GM12891 (cell line): Measurements from ENCODE around the gene EIF2D. TPM values are rescaled to one million over a fixed set of nuclear protein-coding genes. Genes with fewer than 3 reads are reported as not detected.

Experiments
- DNase-seq: peaks from one replicate; pipeline ENCODE4 v3.0.0; 2011; ENCODE audit warnings: low spot score; ENCODE audit not compliant: insufficient read length
- FAIRE-seq: peaks from 2 replicates; lab custom pipeline; 2011; peaks lifted over from hg19 to GRCh38; lab: Jason Lieb, UNC
- PAX5 ChIP-seq: IDR thresholded peaks from 2 replicates; pipeline ENCODE4 v1.6.1; 2011; ENCODE audit warnings: low read length, moderate library complexity, mild to moderate bottlenecking; ENCODE audit not compliant: insufficient read depth, severe bottlenecking
- POLR2A ChIP-seq: IDR thresholded peaks from 2 replicates; pipeline ENCODE4 v1.6.1; 2011; ENCODE audit warnings: low read depth, low read length, control low read depth
- POLR2AphosphoS5 ChIP-seq: IDR thresholded peaks from 2 replicates; pipeline ENCODE4 v1.6.1; 2011; ENCODE audit warnings: low read depth, low read length, control low read depth
- POU2F2 ChIP-seq: IDR thresholded peaks from 2 replicates; pipeline ENCODE4 v1.6.1; 2011; ENCODE audit warnings: low read depth, mild to moderate bottlenecking, control low read depth, low read length, moderate library complexity
- SPI1 ChIP-seq: IDR thresholded peaks from 2 replicates; pipeline ENCODE4 v1.6.1; 2011; ENCODE audit warnings: low read depth, low read length, control low read depth
- TAF1 ChIP-seq: IDR thresholded peaks from 2 replicates; pipeline ENCODE4 v1.6.1; 2011; ENCODE audit warnings: low read depth, low read length, control low read depth
- polyA plus RNA-seq: library from polyadenylated mRNA; unstranded; fragments of >200 nt; gene quantifications from one replicate; pipeline ENCODE4 v1.2.1, GENCODE V29; 2012; ENCODE audit warnings: low read depth, missing spikeins, inconsistent platforms; ENCODE audit not compliant: missing spikeins

EIF2D gene, protein sequence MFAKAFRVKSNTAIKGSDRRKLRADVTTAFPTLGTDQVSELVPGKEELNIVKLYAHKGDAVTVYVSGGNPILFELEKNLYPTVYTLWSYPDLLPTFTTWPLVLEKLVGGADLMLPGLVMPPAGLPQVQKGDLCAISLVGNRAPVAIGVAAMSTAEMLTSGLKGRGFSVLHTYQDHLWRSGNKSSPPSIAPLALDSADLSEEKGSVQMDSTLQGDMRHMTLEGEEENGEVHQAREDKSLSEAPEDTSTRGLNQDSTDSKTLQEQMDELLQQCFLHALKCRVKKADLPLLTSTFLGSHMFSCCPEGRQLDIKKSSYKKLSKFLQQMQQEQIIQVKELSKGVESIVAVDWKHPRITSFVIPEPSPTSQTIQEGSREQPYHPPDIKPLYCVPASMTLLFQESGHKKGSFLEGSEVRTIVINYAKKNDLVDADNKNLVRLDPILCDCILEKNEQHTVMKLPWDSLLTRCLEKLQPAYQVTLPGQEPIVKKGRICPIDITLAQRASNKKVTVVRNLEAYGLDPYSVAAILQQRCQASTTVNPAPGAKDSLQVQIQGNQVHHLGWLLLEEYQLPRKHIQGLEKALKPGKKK
- 84.7 TPM for polyA plus RNA-seq

DNA sequence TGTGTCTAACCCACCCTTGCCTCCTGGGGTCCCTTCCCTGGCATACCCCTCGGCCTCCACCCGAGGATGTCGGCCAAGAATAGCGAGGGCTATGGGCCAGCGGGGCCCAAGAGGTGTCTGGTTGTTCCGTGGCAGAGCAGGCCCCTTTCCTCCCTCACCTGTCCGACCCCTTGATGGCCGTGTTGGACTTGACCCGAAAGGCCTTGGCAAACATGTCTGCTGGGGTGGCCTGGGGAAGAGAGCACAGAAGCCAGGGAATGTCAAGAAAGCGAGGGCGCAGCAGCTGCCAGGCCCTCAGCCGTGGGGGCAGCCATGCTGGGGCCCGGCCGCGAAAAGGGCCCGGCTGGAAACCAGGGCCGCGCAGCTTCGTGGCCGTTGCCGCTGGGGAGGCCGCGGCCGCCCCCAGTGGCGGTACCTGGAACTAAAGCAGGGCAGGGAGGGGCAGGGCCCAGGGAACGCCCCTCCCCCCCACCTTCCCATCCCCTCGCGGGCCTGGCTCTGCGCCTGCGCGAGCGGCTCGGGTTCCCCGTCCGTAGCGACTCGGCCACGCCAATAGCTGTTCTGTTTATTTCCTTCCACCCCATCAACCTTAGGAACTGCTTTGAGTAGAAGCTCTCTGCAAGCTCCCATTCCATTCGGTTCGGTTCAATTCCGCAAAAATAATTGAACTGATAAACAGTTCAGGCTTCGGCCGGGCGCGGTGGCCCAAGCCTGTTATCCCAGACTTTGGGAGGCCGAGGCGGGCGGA lies at the start of gene EIF2D:
EIF2D (minus strand) TSS at position 337 of the 748 bp plus-strand sequence; CDS start at position 214, 123 bp downstream.
- FAIRE-seq (peak; percentile 95), DNase-seq (peak; percentile 98)

DNA sequence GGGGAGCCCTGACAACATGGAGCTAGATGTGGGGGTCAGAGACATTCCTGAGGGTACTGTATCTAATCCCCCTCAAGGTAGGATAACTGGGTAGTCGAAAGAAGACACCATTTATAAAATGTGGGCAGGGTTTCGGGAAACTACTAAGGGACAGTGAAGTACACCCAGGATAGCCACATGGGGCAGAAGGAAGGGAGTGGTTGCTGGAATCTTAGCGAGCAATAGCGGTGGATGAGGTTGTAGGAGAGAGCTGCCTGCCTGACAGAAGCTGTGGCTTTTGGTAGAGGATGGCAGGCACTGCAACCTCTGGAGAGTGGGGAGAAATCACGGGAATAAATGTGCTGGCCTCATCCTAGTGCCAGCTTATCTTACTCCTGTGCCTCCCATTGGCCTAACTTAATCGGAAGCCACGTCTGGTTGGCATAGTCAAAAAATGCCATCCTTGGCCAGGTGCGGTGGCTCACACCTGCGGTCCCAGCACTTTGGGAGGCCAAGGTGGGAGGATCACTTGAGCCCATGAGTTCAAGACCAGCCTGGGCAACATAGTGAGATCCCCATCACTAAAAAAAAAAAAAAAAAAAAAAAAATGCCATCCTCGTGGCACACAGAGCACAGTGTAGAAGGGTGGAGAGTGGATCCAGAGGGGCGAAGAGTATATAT lies 49.0 kb upstream of the EIF2D start:
- FAIRE-seq (no peak), DNase-seq (no peak)
- TF ChIP-seq TAF1 (no peak), POLR2AphosphoS5 (no peak), SPI1 (no peak), PAX5 (no peak), POLR2A (no peak), POU2F2 (no peak)

More for the DNA sequence above, at the start of gene EIF2D:
- no peak for TF ChIP-seq SPI1
- peak; percentile 71 for TF ChIP-seq PAX5
- TF ChIP-seq TAF1 = peak; percentile 99
- TF ChIP-seq POU2F2 = peak; percentile 92
- TF ChIP-seq POLR2AphosphoS5 = peak; percentile 91
- TF ChIP-seq POLR2A = peak; percentile 96

DNA sequence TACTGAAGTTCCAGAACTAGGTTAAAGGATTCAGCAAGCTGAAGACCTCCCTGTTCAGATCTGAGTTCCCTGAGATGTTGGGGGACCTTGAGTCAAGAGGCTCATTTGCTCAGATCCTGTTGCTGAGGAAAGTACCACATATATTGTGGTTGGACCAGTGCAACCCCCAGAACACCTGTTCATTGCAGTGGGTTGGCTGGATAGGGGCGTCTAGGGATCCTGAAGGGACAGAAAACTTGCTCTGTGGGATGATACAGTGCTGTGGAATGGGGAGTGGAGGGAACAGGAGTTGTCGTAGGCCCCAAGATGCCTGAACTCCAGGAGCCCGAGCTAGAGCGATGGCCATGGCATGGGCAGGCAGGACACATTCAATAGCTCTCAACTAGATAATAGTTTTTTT lies 47.9 kb upstream of the EIF2D start:
- FAIRE-seq (no peak), DNase-seq (no peak)
- no peak for TF ChIP-seq POLR2A
- TF ChIP-seq PAX5 = no peak
- no peak for TF ChIP-seq TAF1
- TF ChIP-seq POLR2AphosphoS5 = no peak
- TF ChIP-seq SPI1 = no peak
- TF ChIP-seq POU2F2 = no peak

DNA sequence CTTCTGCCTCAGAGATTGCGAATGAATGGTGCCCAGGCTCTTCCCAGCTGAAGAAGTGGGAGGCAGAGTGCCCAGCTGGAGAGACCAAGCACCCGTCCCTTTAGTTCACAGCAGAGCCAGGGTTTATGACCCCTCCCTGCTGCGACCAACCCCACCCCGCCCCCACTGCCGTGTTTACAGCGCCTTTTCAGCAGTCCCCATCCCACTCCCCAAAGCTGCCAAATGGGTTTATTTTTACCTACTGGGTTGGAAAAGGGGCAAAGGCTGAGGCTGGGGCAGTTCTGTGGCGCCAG lies 46.7 kb upstream of the EIF2D start:
- TF ChIP-seq POLR2A (no peak), TAF1 (no peak), POU2F2 (no peak), SPI1 (no peak), POLR2AphosphoS5 (no peak), PAX5 (no peak)
- DNase-seq (no peak), FAIRE-seq (no peak)

DNA sequence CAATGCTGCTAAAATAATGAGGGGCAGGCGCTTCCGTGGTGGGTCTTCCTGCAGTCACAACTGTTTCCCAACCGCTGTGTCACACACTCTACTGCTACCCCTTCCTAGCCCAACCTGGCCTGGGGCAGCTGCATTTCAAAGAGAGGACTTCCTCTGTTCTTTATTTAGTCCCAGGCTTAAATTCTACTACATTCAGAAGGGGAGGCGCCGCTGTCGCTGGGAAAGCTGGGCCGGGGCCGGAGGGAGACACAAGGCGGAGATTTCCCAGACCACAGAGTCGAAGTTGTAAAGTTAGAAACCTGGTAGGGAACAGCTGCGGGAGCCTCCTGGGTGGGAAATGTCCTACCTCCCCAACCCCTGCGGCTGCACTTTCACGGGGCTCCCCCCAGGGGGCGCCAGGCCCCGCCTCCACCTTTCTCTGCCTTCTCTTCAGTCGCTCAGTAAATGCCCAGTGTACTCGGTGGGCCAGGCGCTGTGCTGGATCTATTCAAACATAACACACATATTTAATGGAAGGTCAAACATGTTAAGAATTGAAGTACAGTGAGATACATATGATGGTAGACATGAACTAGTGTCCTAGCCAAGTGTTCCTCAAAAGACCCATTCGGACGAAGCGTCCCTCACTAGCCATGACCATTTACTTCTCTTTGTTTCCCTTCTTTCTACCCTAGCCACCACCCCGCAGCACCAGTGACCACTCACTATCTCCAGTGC lies 46.2 kb upstream of the EIF2D start:
- no peak for TF ChIP-seq POLR2A
- no peak for TF ChIP-seq POLR2AphosphoS5
- TF ChIP-seq PAX5 = no peak
- no peak for TF ChIP-seq TAF1
- no peak for TF ChIP-seq SPI1
- no peak for TF ChIP-seq POU2F2
- peak; percentile 80 for DNase-seq
- peak; percentile 78 for FAIRE-seq

DNA sequence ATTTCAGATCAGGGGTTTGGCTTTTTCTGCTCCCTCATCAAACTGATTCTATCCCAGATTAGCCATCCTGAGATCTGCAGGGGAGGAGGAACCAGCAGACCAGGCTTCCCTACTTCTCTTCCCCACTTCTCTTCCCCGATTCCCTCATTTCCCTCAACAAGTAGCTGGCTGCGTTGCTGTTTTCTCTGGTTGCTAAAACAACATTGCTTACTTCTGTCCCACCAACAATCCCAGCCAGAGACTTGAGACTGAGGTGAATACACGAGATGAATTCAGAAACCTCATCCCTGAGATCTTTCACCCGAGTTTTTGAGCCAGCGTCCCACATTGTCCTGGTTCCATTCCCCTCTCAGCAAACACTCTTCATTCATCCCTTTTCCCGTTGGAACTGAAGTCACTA lies 45.5 kb upstream of the EIF2D start:
- DNase-seq (no peak), FAIRE-seq (no peak)
- TF ChIP-seq TAF1 (no peak), SPI1 (no peak), POLR2A (no peak), POLR2AphosphoS5 (no peak), POU2F2 (no peak), PAX5 (no peak)

DNA sequence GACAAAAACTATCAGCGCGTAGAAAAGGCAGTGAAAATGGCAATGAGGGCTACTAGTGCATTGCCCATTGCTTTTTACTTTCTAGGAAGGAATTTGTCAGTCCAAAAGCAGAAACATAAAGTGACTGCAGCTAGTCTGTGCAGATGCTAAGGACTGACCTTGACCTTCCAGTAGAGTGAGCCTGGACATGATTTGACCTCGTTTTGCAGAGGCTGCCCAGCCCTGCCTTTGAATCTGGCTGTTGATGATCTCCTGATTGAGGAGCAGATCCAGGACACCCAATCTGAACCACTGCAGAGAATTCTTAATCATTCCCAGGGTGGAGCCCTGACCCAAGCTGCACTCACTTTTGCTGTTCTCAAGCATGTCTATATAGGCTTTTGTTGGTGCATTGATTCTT lies 44.7 kb upstream of the EIF2D start:
- TF ChIP-seq POLR2AphosphoS5 = no peak
- no peak for TF ChIP-seq TAF1
- TF ChIP-seq POU2F2 = no peak
- no peak for TF ChIP-seq POLR2A
- no peak for TF ChIP-seq PAX5
- FAIRE-seq = no peak
- DNase-seq = no peak

DNA sequence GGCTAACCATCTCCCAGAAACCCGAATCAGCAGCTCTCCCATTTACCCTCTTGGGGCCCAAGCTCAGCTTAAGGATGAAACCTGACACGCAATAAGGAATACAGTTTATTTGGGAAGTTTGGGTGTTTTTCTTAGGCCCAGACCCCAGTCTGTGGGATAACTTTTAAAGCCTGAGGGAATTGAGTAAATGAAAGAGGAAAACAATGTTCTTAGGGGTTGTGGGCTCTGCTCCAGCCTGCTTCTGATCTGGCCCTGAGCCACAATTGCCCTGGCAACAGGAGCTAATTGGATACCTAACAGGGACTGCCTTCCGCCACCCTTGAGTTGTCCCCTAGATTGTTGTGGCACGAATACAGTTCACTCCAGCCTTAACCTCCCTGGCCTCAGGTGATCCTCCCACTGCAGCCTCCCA lies 43.2 kb upstream of the EIF2D start:
- FAIRE-seq = no peak
- no peak for DNase-seq
- TF ChIP-seq POU2F2 (no peak), TAF1 (no peak), POLR2A (no peak), PAX5 (no peak), SPI1 (no peak), POLR2AphosphoS5 (no peak)
